Embryonic facial prominence (tissue), 1 donor: ENCODE results near the gene TRIO.
"Not testable (repeated sequence)": the region's sequence is repeated elsewhere in the genome, so short reads cannot be mapped to it uniquely, and the experiment has no call there.

Source experiments
- DNase-seq: peaks from one replicate; pipeline ENCODE4 v3.0.0-alpha.2; 2016; ENCODE audit errors: extremely low spot score

The TRIO gene

GRCh38 chr5:14142827-14143545 is at the start of gene TRIO:
Gene TRIO, plus strand, starts transcription at chr5:14143342. Its CDS starts 384 bp downstream, at chr5:14143726.
- peak; percentile 93 for DNase-seq

- DNase-seq = not testable (repeated sequence)
Measured at GRCh38 chr5:14097380-14097779, 45.8 kb upstream of the TRIO start.

DNA sequence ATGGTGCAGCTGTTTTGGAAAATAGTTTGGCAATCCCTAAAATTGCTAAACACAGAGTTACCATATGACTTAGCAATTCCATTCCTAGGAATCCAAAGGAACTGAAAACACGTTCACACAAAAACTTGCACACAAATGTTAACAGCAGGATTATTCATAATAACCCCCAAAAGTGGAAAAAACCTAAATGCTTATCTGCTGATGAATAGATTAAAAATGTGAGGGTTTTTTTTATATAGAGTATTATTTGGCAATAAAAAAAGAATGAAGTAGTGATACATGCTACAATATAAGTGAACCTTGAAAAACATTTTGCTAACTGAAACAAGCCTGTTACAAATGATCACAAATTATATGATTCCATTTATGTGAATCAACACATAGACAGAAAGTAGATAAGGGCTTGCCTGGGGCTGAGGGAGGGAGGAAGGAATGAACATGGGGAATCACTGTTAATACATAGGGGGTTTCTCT is 45.1 kb upstream of the TRIO start:
- no peak for DNase-seq

GRCh38 chr5:14100281-14100680 is 42.9 kb upstream of the TRIO start:
- no peak for DNase-seq

GRCh38 chr5:14101922-14102321 is 41.2 kb upstream of the TRIO start:
- no peak for DNase-seq

DNA sequence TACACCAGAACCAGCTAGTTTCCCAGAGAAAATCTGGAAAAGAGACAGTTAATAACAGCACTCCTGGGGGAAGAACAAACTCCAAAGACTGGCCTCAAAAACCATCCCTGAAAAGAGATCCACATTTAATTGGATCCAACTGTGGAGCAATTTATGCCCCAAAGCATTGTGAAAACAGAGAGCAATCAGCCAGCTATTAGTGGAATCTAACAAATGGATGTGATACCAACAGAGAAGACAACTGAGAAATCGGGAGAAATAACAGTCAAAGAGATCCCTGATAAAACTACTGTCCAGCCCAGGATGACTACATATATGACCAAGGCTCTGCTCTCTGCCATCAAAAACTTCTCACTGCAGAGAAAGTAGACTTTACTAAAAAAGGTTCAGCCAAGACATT is 40.5 kb upstream of the TRIO start:
- no peak for DNase-seq

- no peak for DNase-seq
Measured at GRCh38 chr5:14105718-14106410, 37.3 kb upstream of the TRIO start.

DNA sequence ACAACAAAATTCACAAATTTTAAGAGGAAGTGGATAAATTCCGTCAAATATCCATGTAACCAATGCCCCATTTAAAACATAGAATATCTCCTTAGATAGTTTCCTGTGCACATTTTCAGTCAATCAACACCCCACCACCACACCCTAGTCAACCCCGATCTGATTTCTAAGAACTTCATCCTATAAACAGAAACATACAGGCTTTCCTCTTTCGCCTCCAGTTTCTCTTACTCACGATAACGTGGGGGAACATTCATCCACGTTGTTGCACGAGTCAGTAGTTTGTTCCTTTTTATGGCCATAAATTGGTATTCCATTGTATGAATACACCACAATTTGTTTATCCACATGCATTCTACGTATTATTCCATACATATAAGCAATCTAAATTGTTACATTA is 35.6 kb upstream of the TRIO start:
- DNase-seq = no peak

DNA sequence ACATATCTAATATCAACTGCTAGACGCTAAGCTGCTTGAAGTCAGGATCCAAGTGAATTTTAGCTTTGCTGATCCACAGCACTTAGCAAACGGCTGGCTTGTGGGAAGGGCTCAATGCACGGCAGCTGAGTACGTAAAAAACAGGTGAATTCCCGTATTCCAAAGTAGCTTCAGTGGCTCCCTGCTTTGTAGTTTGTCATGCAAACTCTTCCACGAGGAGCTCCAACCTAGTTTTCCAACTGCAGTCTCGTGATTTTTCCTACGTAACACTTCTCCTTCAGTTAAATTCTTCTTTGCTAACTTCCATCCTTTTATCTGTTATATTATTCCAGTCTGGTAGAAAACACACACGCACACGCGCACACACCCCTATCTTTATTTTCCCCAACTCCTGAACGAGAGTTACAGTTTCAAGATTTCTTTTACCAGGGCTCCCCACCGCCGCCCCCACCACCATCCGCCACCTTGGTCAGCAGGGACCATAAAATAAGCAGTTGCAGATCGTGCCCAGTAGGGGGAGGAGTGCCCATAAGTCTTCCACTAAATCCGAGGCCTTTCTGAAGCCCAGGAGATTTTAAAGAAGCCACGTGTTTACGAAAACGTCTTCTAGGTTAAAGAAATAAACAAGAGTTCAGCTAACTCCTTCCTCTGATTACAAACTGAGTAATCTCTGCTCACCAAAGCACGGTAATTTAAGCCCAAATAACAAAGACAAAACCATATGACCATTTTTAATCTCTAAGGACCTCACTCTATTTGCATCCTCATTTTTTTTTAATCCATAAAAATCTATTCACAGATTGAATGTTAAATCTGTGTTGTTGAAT is 34.8 kb upstream of the TRIO start:
- peak; percentile 27 for DNase-seq

- no peak for DNase-seq
Measured at GRCh38 chr5:14109041-14109747, 33.9 kb upstream of the TRIO start.

- DNase-seq = no peak
Measured at GRCh38 chr5:14109771-14110170, 33.4 kb upstream of the TRIO start.

GRCh38 chr5:14110196-14110595 is 32.9 kb upstream of the TRIO start:
- DNase-seq = no peak

GRCh38 chr5:14110680-14111079 is 32.5 kb upstream of the TRIO start:
- DNase-seq = no peak

GRCh38 chr5:14112998-14113652 is 30.0 kb upstream of the TRIO start:
- no peak for DNase-seq

- no peak for DNase-seq
Measured at GRCh38 chr5:14114615-14115251, 28.4 kb upstream of the TRIO start.

DNA sequence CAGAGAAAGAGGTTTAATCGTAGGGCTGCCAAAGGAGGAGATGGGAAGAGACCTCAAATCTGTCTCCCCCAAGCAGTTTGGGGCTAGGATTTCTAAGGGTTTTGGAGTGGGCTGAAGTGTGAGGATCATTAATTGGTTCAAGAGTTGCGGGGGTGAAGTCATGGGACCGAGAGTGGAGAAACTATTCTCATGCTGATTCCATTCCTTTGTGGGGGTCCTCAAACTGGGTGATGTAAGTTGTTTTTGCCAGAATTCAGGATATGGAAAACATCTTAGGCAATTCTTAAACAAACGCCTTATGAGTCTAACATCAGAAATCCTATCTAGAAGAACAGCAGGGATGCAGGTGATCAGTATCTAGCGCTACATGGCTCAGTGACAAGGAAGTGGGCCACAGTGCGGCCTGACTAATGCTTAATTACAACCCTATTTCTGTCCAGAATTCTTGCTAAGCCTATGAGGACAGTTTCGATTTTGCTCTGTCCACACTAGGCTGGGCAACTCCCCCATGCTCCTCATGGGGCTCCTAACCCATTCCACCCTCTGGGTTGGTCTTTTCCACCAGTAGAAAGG is 27.7 kb upstream of the TRIO start:
- no peak for DNase-seq

DNA sequence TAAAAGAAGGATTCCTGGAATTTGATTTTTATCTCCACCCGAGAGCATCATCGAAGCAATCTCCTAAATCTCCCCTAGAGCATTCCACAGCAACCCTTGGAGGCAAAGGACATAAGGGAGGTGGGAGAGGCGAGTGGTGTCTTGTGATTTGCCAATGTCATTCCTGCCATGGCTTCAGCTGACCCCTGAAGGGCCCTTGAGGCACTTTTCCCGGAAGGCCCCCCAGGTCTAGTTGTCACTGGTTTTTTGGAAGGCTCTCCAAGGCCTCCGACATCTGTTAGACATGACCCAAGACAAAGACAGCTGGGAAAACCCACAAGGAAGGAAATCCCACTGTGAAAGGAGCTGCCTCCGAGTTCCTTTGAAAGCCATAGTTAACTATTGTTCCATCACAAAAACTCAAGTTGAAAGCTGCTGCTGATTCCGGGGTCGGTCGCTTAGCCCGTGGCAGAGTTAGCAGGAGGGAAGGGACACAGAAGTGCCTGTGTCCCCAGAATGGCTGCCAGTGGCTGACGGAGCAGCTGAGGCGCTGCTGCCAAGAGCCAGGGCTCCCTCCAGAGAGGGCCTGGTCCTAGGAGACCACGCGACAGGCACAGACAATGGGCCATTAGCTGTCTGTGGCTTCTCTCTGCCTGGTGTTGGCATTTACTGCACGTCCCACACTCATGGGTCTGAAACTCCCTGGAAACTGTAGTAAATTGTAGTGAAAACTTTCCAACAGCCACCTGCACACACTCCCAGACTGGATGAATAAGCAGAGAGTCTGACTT is 24.4 kb upstream of the TRIO start:
- DNase-seq = no peak

GRCh38 chr5:14120176-14120575 is 23.0 kb upstream of the TRIO start:
- no peak for DNase-seq

- no peak for DNase-seq
Measured at GRCh38 chr5:14121552-14121951, 21.6 kb upstream of the TRIO start.

DNA sequence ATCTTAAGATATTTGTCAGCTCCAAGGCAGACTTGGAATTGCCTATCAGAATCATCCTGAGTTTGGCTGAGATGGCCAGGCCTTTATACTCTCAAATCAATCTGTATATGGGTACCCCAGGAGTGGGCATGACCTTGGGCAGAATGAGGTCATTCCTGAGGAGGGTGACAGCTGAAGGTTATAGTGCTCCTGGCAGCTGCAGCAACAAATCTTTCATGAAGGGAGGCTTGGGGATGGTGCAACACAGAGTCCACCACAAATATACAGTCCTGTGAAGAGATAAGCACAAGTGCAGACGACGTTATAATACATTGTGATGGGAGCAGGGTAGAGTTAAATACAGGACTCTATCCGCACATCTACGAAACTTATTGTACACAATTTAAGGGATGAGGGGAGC is 21.1 kb upstream of the TRIO start:
- no peak for DNase-seq
